Effector memory CD4-positive, alpha-beta T cell (primary cell): ENCODE data around the gene PCCA.

Experiments used
- DNase-seq, 3 donors: peaks; one replicate each; pipeline ENCODE4 v3.0.0-alpha.2; 2020
- H3K27ac ChIP-seq: 2 replicates; pipeline ENCODE4 v1.7.0; 2013; ENCODE audit warnings: mild to moderate bottlenecking, low read length, moderate library complexity; ENCODE audit not compliant: insufficient read depth, poor library complexity, severe bottlenecking
- H3K27me3 ChIP-seq: replicated peaks from 2 replicates; pipeline ENCODE4 v1.7.0; 2013; ENCODE audit warnings: mild to moderate bottlenecking, low read length; ENCODE audit not compliant: insufficient read depth, control insufficient read depth, poor library complexity, severe bottlenecking
- H3K36me3 ChIP-seq: 2 replicates; pipeline ENCODE4 v1.7.0; 2013; ENCODE audit warnings: mild to moderate bottlenecking, low read length, moderate library complexity; ENCODE audit not compliant: control insufficient read depth, insufficient read depth
- H3K4me1 ChIP-seq: 2 replicates; pipeline ENCODE4 v1.7.0; 2013; ENCODE audit warnings: low read length, mild to moderate bottlenecking; ENCODE audit not compliant: control insufficient read depth, insufficient read depth, poor library complexity, severe bottlenecking
- H3K4me3 ChIP-seq: 2 replicates; pipeline ENCODE4 v1.7.0; 2013; ENCODE audit warnings: low read length, low read depth, mild to moderate bottlenecking; ENCODE audit not compliant: insufficient read depth, poor library complexity, severe bottlenecking
- H3K9me3 ChIP-seq: 2 replicates; pipeline ENCODE4 v1.7.0; 2013; ENCODE audit warnings: mild to moderate bottlenecking, low read length, moderate library complexity; ENCODE audit not compliant: control insufficient read depth

Gene PCCA

GRCh38 chr13:100110269-100110668 is 21.4 kb downstream of the PCCA start:
- H3K27me3 ChIP-seq, result no peaks in the 10 kb centered on the region
- no peaks in the 10 kb centered on the region for H3K9me3 ChIP-seq
- no peak overlapping the region for H3K4me3 ChIP-seq
- no peak overlapping the region for H3K27ac ChIP-seq
- no peak for DNase-seq
- H3K4me1 ChIP-seq, result no peaks in the 10 kb centered on the region
- no peaks in the 10 kb centered on the region for H3K36me3 ChIP-seq

DNA sequence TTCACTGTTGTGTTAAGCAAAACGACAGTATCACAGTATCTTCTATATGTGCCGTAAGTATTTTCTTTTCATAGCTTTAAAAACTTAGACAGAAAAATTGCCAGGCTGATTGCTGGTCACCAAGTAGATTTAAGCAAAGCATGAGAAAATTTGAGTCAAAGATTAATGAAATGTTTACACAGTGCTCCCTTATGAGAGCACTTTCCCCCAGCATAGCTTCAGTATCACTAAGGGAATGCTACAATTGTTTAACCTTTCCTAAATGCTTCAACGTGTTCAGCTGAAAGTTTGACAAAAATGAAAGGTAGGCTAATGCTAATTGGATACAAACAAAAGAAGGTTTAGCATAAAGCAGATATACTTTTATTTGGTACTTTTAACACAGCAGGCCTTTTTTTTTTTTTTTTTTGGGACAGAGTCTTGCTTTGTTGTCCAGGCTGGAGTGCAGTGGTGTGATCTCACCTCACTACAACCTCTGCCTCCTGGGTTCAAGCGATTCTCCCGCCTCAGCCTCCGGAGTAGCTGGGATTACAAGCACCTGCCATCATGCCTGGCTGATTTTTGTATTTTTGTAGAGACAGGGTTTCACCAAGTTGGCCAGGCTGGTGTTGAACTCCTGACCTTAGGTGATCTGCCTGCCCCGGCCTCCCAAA is 23.4 kb downstream of the PCCA start:
- Histone ChIP-seq H3K9me3 (no peaks in the 10 kb centered on the region), H3K4me3 (no peak overlapping the region), H3K27ac (no peak overlapping the region), H3K27me3 (no peaks in the 10 kb centered on the region), H3K4me1 (no peaks in the 10 kb centered on the region), H3K36me3 (no peaks in the 10 kb centered on the region)
- DNase-seq, result no peak

DNA sequence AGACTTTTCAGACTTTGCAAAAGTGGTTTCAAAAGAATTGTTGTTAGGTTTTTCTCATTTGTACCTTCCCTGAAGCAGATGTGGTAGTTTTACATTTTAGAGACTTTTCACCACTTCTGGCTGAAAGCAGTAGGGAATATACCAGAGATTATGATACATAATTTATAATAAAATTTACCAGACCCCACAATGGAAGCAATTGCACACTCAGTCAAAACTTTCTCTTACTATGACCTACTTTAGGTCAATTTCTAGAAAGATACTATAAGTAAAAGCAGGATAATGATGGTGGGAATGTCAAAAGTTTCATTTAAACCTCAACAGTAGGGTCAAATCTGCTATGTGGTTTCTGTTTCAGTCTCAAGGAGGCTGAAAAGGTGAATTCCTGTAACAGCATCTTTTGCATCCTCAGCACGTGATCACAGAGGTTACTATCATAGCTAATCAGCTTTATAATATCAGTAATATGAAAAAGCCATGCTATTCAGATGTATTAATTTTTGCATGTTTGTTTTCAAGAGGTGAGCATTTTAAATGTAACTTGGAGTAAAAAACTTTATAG is 26.9 kb downstream of the PCCA start:
- Histone ChIP-seq H3K4me3 (no peak overlapping the region), H3K27ac (no peak overlapping the region), H3K27me3 (no peaks in the 10 kb centered on the region), H3K9me3 (no peaks in the 10 kb centered on the region), H3K36me3 (no peaks in the 10 kb centered on the region), H3K4me1 (no peaks in the 10 kb centered on the region)
- no peak for DNase-seq

- no peak overlapping the region for H3K4me3 ChIP-seq
- no peaks in the 10 kb centered on the region for H3K4me1 ChIP-seq
- no peak for DNase-seq
- no peak overlapping the region for H3K27ac ChIP-seq
- H3K9me3 ChIP-seq, result no peaks in the 10 kb centered on the region
- H3K27me3 ChIP-seq, result no peaks in the 10 kb centered on the region
- no peaks in the 10 kb centered on the region for H3K36me3 ChIP-seq
These were observed 35.4 kb downstream of the PCCA start for GRCh38 chr13:100124265-100124664.

DNA sequence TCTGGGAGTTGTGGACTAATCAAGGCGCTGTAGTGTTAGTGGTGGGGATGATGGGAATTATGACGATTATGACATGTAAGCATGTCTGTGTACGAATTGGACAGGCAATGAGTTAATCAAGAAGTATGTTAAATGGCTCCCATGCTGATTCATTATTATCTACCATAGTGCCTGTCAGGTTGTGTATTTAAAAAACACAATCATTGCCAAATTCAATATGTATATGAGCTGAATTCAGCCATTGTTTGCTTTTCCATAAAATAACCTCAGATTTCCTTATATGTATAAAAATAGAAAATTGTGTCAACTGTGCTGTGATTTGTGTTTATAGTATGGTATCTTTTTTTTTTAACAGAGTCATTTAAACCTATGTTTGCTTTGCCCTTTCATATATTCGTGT is 37.1 kb downstream of the PCCA start:
- H3K9me3 ChIP-seq, result no peaks in the 10 kb centered on the region
- H3K4me1 ChIP-seq, result no peaks in the 10 kb centered on the region
- H3K27me3 ChIP-seq, result no peaks in the 10 kb centered on the region
- DNase-seq, result no peak
- H3K36me3 ChIP-seq, result no peaks in the 10 kb centered on the region
- no peak overlapping the region for H3K27ac ChIP-seq
- H3K4me3 ChIP-seq, result no peak overlapping the region

DNA sequence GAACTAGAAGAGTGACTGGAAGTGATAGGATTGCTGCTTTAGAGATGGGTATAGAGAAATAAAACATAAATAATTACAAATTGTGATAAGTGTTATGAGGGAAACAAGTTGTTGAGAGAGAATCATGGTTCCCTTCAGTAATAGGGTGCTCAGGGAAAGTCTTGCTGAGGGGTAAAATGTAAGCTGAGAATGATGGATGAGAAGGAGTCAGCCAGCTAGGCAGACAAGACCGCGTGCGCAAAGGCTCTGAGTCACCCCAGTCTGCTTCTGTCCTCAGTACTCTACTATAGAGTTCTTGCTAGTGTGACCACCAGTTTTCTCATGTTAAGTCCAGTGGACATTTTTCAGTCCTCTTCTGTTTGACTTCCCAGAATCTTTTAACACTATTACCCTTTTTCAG is 39.5 kb downstream of the PCCA start:
- H3K27ac ChIP-seq, result no peak overlapping the region
- H3K4me3 ChIP-seq, result no peak overlapping the region
- no peaks in the 10 kb centered on the region for H3K9me3 ChIP-seq
- H3K4me1 ChIP-seq, result no peaks in the 10 kb centered on the region
- H3K36me3 ChIP-seq, result no peaks in the 10 kb centered on the region
- no peak for DNase-seq
- H3K27me3 ChIP-seq, result no peaks in the 10 kb centered on the region

GRCh38 chr13:100128838-100129237 is 39.9 kb downstream of the PCCA start:
- H3K27ac ChIP-seq, result no peak overlapping the region

GRCh38 chr13:100129605-100130004 is 40.7 kb downstream of the PCCA start:
- no peak for DNase-seq
- no peaks in the 10 kb centered on the region for H3K36me3 ChIP-seq
- H3K27me3 ChIP-seq, result no peaks in the 10 kb centered on the region
- H3K9me3 ChIP-seq, result no peaks in the 10 kb centered on the region
- no peak overlapping the region for H3K4me3 ChIP-seq
- H3K27ac ChIP-seq, result no peak overlapping the region
- H3K4me1 ChIP-seq, result no peaks in the 10 kb centered on the region

More at GRCh38 chr13:100128838-100129237, 39.9 kb downstream of the PCCA start:
- Histone ChIP-seq H3K36me3 (no peaks in the 10 kb centered on the region), H3K4me1 (no peaks in the 10 kb centered on the region), H3K4me3 (no peak overlapping the region), H3K27me3 (no peaks in the 10 kb centered on the region), H3K9me3 (no peaks in the 10 kb centered on the region)
- DNase-seq, result no peak

DNA sequence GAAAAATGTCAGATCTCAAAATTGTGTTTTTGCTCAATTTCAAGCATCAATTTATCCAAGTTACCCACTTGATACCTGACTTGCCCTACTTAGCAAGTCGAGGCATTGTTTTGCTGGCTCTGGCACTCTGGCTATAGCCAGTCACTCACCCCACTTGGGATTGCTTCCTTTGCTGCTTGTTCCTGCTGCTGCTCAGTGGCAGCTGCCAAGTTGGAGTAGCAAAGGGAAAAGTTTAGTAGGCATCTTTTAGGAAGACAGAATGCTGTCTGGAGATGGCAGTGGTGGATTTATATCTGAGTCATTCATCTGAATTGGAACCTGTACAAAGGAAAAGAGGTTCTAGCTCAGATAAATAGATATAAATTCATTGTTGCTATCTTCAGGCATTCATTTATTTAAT is 41.2 kb downstream of the PCCA start:
- Histone ChIP-seq H3K36me3 (no peaks in the 10 kb centered on the region), H3K27me3 (no peaks in the 10 kb centered on the region), H3K4me3 (no peak overlapping the region), H3K9me3 (no peaks in the 10 kb centered on the region), H3K4me1 (no peaks in the 10 kb centered on the region), H3K27ac (no peak overlapping the region)
- DNase-seq, result no peak

GRCh38 chr13:100130930-100131511 is 42.1 kb downstream of the PCCA start:
- Histone ChIP-seq H3K27ac (no peak overlapping the region), H3K4me1 (no peaks in the 10 kb centered on the region), H3K4me3 (no peak overlapping the region), H3K9me3 (no peaks in the 10 kb centered on the region), H3K27me3 (no peaks in the 10 kb centered on the region), H3K36me3 (no peaks in the 10 kb centered on the region)
- no peak for DNase-seq
